CD14-positive monocyte (primary cell): ENCODE data around the gene LRRN3. TPM values are rescaled to one million over a fixed set of nuclear protein-coding genes. Genes with fewer than 3 reads are reported as not detected.

Experiments used
- DNase-seq, 3 donors: peaks; one replicate each; pipeline ENCODE4 v3.0.0-alpha.2; 2011 to 2022
- H2AFZ ChIP-seq: 2 replicates; pipeline ENCODE4 v1.6.0; 2012; ENCODE audit warnings: mild to moderate bottlenecking, low read depth, low read length, inconsistent platforms; ENCODE audit not compliant: insufficient read depth, poor library complexity, severe bottlenecking
- H3K27ac ChIP-seq, 2 donors: 1 replicate in 1 of 2; 2 replicates in 1 of 2; pipeline ENCODE4 v1.5.1; 2012 to 2013; ENCODE audit warnings: low read length in 2 of 2, control low read depth in 1 of 2, inconsistent platforms in 1 of 2, low read depth in 1 of 2, mild to moderate bottlenecking in 1 of 2
- H3K27me3 ChIP-seq, 2 donors: one replicate each; pipeline versions ENCODE4 v1.6.0 to v1.6.1; 2011 to 2013; ENCODE audit warnings: low read length in 2 of 2; ENCODE audit not compliant: control insufficient read depth in 2 of 2, insufficient read depth in 2 of 2
- H3K36me3 ChIP-seq, 2 donors: replicated peaks in 1 of 2; 1 replicate in 1 of 2; 2 replicates in 1 of 2; pipeline versions ENCODE4 v1.5.1 to v1.6.1; 2012 to 2013; ENCODE audit warnings: low read length in 2 of 2, control low read depth in 1 of 2, inconsistent platforms in 1 of 2, mild to moderate bottlenecking in 1 of 2; ENCODE audit not compliant: insufficient read depth in 2 of 2, control insufficient read depth in 1 of 2
- H3K4me1 ChIP-seq, 2 donors: 1 replicate in 1 of 2; 2 replicates in 1 of 2; pipeline versions ENCODE4 v1.5.1 to v1.6.1; 2012 to 2013; ENCODE audit warnings: low read length in 2 of 2, control low read depth in 1 of 2, inconsistent platforms in 1 of 2, mild to moderate bottlenecking in 1 of 2, moderate library complexity in 1 of 2; ENCODE audit not compliant: insufficient read depth in 2 of 2, control insufficient read depth in 1 of 2
- H3K4me2 ChIP-seq: replicated peaks from 2 replicates; pipeline ENCODE3; 2012; ENCODE audit warnings: low read length, moderate library complexity, mild to moderate bottlenecking; ENCODE audit not compliant: poor library complexity, severe bottlenecking; ENCODE audit errors: extremely low read depth
- H3K4me3 ChIP-seq, 3 experiments: fragments of 200-600 bp in 1 of 3; sonication (generic) in 1 of 3; replicated peaks in 1 of 3; 1 replicate in 2 of 3; 2 replicates in 1 of 3; pipeline ENCODE4 v1.5.1; 2011 to 2013; ENCODE audit warnings: low read length in 3 of 3, mild to moderate bottlenecking in 3 of 3, control low read depth in 2 of 3, low read depth in 2 of 3, inconsistent platforms in 1 of 3, moderate library complexity in 1 of 3
- H3K79me2 ChIP-seq: 2 replicates; pipeline ENCODE4 v1.6.0; 2012; ENCODE audit warnings: mild to moderate bottlenecking, control low read depth, inconsistent platforms, low read length, moderate library complexity; ENCODE audit not compliant: insufficient read depth
- H3K9ac ChIP-seq: 2 replicates; pipeline ENCODE4 v1.6.0; 2017; ENCODE audit warnings: low read length, mild to moderate bottlenecking; ENCODE audit not compliant: insufficient read depth, poor library complexity, severe bottlenecking
- H3K9me3 ChIP-seq, 2 donors: replicated peaks in 1 of 2; 1 replicate in 1 of 2; 2 replicates in 1 of 2; pipeline versions ENCODE4 v1.5.1 to v1.6.1; 2012 to 2013; ENCODE audit warnings: low read length in 2 of 2, control low read depth in 1 of 2; ENCODE audit not compliant: control insufficient read depth in 1 of 2, insufficient read depth in 1 of 2
- H4K20me1 ChIP-seq: 2 replicates; pipeline ENCODE4 v1.6.0; 2012; ENCODE audit warnings: mild to moderate bottlenecking, low read length, control low read depth, moderate library complexity; ENCODE audit not compliant: insufficient read depth
- H3K27ac Mint-ChIP-seq, 7 donors: one replicate each; pipeline ENCODE4 v1.8.0; 2020; ENCODE audit warnings: mild to moderate bottlenecking in 7 of 7, mixed read lengths in 7 of 7, moderate library complexity in 6 of 7, inconsistent platforms in 2 of 7
- H3K27me3 Mint-ChIP-seq, 3 donors: one replicate each; pipeline ENCODE4 v1.8.0; 2021 to 2022; ENCODE audit warnings: low read depth in 3 of 3, mild to moderate bottlenecking in 3 of 3, mixed read lengths in 3 of 3, moderate library complexity in 3 of 3, inconsistent platforms in 1 of 3
- H3K36me3 Mint-ChIP-seq, 2 donors: one replicate each; pipeline ENCODE4 v1.8.0; 2020; ENCODE audit warnings: mixed read lengths in 2 of 2, inconsistent platforms in 1 of 2, mild to moderate bottlenecking in 1 of 2
- H3K4me1 Mint-ChIP-seq: one replicate; pipeline ENCODE4 v1.8.0; 2020; ENCODE audit warnings: mild to moderate bottlenecking, mixed read lengths
- H3K4me3 Mint-ChIP-seq, 2 donors: one replicate each; pipeline ENCODE4 v1.8.0; 2020; ENCODE audit warnings: mild to moderate bottlenecking in 2 of 2, mixed read lengths in 2 of 2, moderate library complexity in 1 of 2
- H3K9me3 Mint-ChIP-seq, 7 donors: one replicate each; pipeline ENCODE4 v1.8.0; 2020 to 2022; ENCODE audit warnings: mixed read lengths in 7 of 7, mild to moderate bottlenecking in 6 of 7, moderate library complexity in 6 of 7, inconsistent platforms in 2 of 7
- WGBS: methylation state at CpG from one replicate; pipeline ENCODE4 v1.1.5; 2013; ENCODE audit warnings: missing lambda C conversion rate; ENCODE audit not compliant: insufficient coverage; 5-methylcytosine and 5-hydroxymethylcytosine counted together
- intact Hi-C, 2 donors: fragments of 100-400 bp; cut with micrococcal nuclease; formaldehyde crosslinking; loops; one replicate each; pipeline versions ENCODE4 v1.15.0 to v1.15.1; 2023
- polyA plus RNA-seq, 3 donors: library from polyadenylated mRNA; depleted of rRNA in 1 of 3; unstranded in 2 of 3; stranded (reverse) in 1 of 3; fragments of 300-500 nt in 2 of 3; fragments of >200 nt in 1 of 3; fragmentation: Illumina TruSeq in 2 of 3; gene quantifications; 1 replicate in 2 of 3; 2 replicates in 1 of 3; pipeline ENCODE4 v1.2.3, GENCODE V29; 2012 to 2021
- TF ChIP-seq, protein P1 (sequence below): fragments of 200-600 bp; IDR thresholded peaks from one replicate; pipeline ENCODE4 v1.8.0; 2022; ENCODE audit warnings: antibody characterized with exemption, mild to moderate bottlenecking

LRRN3 gene
- polyA plus RNA-seq, 3 donors, result 0.12 to 0.22 TPM; not detected in 1

DNA sequence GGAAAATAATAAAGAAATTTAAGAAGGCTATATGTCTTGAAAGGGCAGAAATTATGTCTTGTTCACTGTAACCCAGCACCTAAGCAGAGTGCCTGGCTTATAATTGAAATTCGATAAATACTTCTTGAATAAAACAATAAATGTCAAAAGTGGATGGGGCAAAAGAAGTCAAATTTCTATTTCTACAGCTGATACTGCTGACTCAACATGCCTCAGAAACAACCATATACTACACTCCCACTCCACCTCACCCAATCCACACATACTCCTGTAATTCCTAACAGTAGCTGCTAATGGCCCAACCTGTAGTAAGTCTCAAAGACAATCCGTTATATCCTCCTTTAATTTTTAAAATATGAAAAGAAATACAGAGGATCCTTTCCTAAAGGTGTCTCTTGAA lies 48.1 kb upstream of the LRRN3 start:
- Histone ChIP-seq H3K27ac (no peak overlapping the region), H3K9ac (no peak overlapping the region), H3K79me2 (no peaks in the 10 kb centered on the region), H3K4me2 (no peak overlapping the region), H2AFZ (no peak overlapping the region), H4K20me1 (no peaks in the 10 kb centered on the region), H3K27me3 (no peaks in the 10 kb centered on the region), H3K36me3 (no peaks in the 10 kb centered on the region), H3K9me3 (no peaks in the 10 kb centered on the region), H3K4me3 (no peak overlapping the region), H3K4me1 (no peaks in the 10 kb centered on the region)
- Mint-ChIP-seq H3K4me3 (no peak overlapping the region), H3K9me3 (peaks cover 0 to 6% (median under 1%) of the 10 kb centered on the region in 7 donors), H3K27me3 (no peaks in the 10 kb centered on the region), H3K27ac (no peak overlapping the region), H3K36me3 (no peaks in the 10 kb centered on the region), H3K4me1 (no peaks in the 10 kb centered on the region)
- intact Hi-C loops, result no loop called here
- DNase-seq, result no peak
- TF ChIP-seq, protein P1, sequence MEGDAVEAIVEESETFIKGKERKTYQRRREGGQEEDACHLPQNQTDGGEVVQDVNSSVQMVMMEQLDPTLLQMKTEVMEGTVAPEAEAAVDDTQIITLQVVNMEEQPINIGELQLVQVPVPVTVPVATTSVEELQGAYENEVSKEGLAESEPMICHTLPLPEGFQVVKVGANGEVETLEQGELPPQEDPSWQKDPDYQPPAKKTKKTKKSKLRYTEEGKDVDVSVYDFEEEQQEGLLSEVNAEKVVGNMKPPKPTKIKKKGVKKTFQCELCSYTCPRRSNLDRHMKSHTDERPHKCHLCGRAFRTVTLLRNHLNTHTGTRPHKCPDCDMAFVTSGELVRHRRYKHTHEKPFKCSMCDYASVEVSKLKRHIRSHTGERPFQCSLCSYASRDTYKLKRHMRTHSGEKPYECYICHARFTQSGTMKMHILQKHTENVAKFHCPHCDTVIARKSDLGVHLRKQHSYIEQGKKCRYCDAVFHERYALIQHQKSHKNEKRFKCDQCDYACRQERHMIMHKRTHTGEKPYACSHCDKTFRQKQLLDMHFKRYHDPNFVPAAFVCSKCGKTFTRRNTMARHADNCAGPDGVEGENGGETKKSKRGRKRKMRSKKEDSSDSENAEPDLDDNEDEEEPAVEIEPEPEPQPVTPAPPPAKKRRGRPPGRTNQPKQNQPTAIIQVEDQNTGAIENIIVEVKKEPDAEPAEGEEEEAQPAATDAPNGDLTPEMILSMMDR, result no peak
- WGBS, result no CpG with 5 or more reads among the region's 2 CpGs

DNA sequence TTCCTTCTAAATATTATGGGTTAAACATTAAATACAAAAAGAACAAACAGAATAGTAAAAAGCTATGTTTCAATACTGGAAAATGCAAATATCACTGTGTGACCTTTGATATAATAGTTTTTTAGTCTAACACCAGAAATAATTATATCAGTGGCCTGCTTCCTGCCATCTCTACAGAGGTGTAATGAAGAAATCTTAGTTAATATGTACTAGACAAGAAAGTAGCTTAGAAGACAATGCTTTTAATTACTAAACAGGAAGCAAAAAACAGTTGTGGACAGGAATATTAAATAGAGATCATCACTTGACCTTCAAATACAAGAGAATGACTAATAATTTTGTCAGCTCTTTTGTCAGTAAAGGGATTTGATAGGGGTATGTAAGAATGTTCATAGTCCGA lies 47.4 kb upstream of the LRRN3 start:
- Histone ChIP-seq H3K4me2 (no peak overlapping the region), H3K27ac (no peak overlapping the region), H3K9me3 (no peaks in the 10 kb centered on the region), H3K4me3 (no peak overlapping the region), H3K79me2 (no peaks in the 10 kb centered on the region), H3K36me3 (no peaks in the 10 kb centered on the region), H4K20me1 (no peaks in the 10 kb centered on the region), H2AFZ (no peak overlapping the region), H3K4me1 (no peaks in the 10 kb centered on the region), H3K27me3 (no peaks in the 10 kb centered on the region), H3K9ac (no peak overlapping the region)
- WGBS, result no CpG with 5 or more reads among the region's 1 CpG
- TF ChIP-seq, protein P1, result no peak
- Mint-ChIP-seq H3K4me3 (no peak overlapping the region), H3K27me3 (peaks cover 0 to 2% (median 0%) of the 10 kb centered on the region in 3 donors), H3K9me3 (peaks cover 0 to 8% (median 3%) of the 10 kb centered on the region in 7 donors), H3K27ac (no peak overlapping the region), H3K4me1 (no peaks in the 10 kb centered on the region), H3K36me3 (no peaks in the 10 kb centered on the region)
- intact Hi-C loops, result no loop called here
- DNase-seq, result no peak
